Stimulated activated memory B cell treated with anti-CD40 and anti-IgM and Interleukin-4, amounts not matched to agents 10 μg/mL and 1 μg/mL and 100 μg/mL, for 72 hours (primary cell): Measurements from ENCODE around the gene C1orf159.

Source experiments
- ATAC-seq: fragments of 150-1000 bp; cut with Tn5 transposase; 2 replicates; pipeline ENCODE4 v1.10.0; 2021
- H3K27ac Mint-ChIP-seq: one replicate; pipeline ENCODE4 v1.8.0; 2022; ENCODE audit warnings: mild to moderate bottlenecking, mixed read lengths
- H3K27me3 Mint-ChIP-seq: one replicate; pipeline ENCODE4 v1.8.0; 2022; ENCODE audit warnings: mixed read lengths
- H3K36me3 Mint-ChIP-seq: one replicate; pipeline ENCODE4 v1.8.0; 2022; ENCODE audit warnings: mixed read lengths
- H3K4me1 Mint-ChIP-seq: one replicate; pipeline ENCODE4 v1.8.0; 2022; ENCODE audit warnings: mixed read lengths
- H3K4me3 Mint-ChIP-seq: one replicate; pipeline ENCODE4 v1.8.0; 2022; ENCODE audit warnings: mild to moderate bottlenecking, moderate library complexity, mixed read lengths
- H3K9me3 Mint-ChIP-seq: one replicate; pipeline ENCODE4 v1.8.0; 2022; ENCODE audit warnings: mixed read lengths

Gene C1orf159

DNA sequence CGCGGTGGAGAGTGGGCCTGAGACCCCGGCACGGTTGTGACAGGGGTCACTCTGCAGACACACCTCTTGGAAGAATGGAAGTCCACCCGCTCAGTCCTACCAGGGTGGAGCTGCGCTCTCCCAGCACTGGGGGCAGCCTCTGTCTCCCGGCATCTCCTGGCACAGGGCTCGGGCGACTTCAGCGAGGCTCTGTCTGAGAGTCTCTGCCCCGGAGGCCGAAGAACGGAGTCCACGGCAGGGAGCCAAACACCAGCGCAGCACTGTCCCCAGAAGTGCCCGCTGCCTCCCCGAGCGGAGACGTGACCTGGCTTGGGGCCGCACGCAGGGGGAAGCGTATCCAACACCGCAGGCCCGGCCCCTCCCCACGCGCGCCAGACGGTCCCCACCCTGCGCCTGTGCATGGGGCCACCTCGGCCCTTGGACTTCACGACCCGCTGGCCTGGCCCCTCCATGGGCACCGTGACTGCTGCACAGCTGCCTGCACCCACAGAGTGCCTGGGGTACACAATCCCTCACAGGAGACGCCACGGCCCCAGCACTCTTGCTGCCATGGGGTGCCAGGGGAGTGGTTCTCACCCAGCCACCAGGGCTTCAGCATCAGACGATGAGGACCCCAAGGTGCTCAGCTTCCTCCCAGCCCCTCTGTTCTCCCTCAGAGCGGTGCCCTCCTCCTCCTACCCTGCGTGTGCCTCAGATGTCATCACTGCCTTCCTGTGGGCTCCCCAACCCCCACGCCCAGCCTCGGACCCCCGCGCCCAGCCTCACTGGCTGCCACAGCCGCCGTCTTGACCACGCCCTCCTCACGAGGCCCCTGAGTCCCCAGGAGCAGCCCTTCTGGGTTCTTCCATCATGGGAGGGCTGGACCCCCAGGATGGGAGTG lies 26.8 kb downstream of the C1orf159 start:
- Mint-ChIP-seq H3K27ac (no peak overlapping the region), H3K4me1 (peaks cover 25% of the 10 kb centered on the region), H3K9me3 (no peaks in the 10 kb centered on the region), H3K36me3 (peaks cover 19% of the 10 kb centered on the region), H3K27me3 (no peaks in the 10 kb centered on the region), H3K4me3 (no peak overlapping the region)
- ATAC-seq: no peak

DNA sequence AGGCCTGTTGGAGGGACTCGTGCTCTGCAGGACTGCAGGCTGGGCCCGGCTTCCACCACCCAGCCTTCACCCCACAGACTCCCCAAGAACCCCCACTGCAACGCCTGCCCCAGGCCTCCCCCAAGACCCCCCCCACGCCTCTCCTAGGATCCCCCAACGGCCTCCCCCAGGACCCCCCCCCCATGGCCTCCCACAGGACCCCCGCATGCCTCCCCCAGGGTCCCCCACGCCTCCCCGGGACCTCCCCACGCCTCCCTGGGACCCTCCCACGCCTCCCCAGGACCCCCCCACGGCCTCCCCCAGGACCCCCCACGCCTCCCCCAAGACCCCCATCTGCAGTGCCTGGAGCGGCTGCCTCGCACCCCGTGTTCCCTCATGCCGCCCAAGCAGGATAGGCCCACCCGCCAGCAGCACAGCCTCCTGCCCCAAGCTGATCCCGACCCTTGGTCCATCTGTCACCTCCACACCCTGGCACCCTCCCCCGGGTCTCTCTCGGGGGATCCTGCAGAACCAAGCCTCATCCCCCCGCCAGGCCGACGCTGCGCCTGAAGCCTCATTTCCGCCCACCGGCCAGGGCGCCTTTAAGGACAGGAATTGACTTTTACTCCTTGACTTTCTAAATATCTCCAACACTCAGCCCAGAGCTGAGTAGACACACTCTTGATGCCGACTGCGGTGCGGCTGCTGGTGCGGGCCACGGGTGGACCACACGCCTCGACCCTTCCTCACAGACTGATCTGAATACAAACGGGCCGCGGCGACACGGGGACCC lies 27.7 kb downstream of the C1orf159 start:
- Mint-ChIP-seq H3K4me3 (no peak overlapping the region), H3K27me3 (no peaks in the 10 kb centered on the region), H3K9me3 (no peaks in the 10 kb centered on the region), H3K36me3 (peaks cover 22% of the 10 kb centered on the region), H3K27ac (no peak overlapping the region), H3K4me1 (peaks cover 17% of the 10 kb centered on the region)
- ATAC-seq: no peak

DNA sequence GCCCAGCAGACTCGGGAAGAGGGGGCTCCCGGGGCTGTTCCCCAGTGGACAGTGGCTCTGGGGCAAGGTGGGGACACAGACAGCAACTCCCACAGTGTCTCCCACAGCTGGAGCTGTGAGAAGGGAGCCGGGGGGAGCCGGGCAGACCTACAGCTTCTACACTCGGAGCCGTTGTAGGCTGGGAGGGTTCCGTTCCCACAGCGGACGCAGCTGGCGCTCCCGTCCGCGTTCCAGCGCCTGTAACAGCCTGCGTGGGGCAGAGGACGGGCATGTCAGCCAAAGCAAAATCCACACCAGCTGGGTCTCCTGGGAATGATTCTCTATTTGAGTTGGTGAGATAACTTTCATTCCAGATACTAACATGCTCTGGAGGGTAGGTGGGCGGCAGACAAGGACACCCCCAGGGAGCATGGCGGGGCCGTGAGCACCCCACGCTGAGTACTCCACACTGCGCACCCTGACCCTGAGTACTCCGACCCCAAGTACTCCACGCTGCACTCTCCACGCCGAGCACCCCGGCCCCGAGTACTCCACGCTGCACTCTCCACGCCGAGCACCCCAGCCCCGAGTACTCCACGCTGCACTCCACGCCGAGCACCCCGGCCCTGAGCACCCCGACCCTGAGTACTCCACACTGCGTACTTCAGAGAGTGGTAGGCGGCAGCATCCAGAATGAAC lies 28.4 kb downstream of the C1orf159 start:
- Mint-ChIP-seq H3K36me3 (peaks cover 26% of the 10 kb centered on the region), H3K27ac (no peak overlapping the region), H3K4me1 (peaks cover 10% of the 10 kb centered on the region), H3K4me3 (no peak overlapping the region), H3K9me3 (no peaks in the 10 kb centered on the region), H3K27me3 (no peaks in the 10 kb centered on the region)
- no peak for ATAC-seq

DNA sequence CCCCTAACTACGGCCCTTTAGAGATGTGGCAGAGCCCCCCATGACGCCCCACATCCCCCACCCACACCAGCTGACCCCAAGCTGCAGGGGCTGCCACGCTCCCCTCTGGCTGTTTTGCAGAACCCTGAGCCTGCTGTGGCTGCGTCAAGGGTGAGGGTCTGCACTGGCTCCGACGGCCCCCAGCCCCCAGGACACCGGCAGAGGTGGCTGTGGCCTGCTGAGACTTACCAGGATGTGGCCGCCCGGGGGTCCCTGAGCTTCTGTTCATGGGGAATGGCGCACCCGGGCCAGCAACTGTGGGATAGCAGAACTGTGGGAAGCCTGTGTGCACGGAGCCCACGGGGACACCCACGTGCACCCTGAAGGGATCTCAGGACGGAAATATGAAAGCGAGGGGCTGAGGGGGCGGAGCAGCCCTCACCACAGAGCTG lies 29.0 kb downstream of the C1orf159 start:
- peaks cover 26% of the 10 kb centered on the region for H3K36me3 Mint-ChIP-seq
- H3K4me1 Mint-ChIP-seq: peaks cover 8% of the 10 kb centered on the region

DNA sequence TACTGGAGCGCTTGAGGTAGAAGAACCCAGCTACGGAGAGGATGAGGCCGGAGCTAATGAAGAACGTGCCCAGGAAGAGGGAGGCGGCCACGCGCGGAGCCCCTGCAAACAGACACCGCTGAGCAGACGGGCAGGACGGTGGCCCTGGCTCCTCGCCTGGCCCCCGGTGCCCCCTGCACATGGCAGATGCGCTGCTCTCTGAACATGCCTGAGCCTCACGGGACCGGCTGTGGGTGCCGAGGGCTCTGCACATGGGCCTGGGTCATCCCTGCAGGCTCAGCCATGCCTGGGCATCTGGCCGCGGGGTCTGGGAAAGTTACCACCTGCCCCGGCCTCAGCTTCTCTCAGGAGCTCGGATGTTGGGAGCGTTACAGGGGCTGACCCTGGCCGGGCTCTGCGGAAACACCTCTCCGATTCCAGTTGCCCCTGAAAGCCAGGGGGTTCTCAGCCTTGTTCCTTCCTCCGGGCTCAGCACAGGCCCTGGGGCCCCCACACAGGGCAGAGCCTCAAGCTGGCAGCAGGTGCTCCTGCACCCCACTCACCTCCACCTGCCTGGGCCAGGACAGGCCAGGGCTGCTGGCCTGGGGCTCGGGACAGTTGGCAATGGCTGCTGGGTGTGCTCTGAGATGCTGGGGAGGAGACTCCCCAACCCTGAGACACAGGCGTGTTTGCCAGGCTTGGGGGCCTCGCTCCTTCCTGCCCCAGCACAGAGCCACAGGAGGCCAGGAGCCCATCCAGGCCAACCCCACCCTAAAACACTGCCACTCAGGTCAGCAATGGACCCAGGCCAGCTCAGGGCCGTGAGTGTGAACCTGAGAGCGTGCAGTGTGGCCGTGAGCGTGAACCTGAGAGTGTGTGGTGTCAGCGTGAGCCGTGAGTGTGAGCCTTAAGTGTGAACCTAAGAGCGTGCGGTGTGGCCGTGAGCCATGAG lies 29.7 kb downstream of the C1orf159 start:
- H3K4me1 Mint-ChIP-seq: peaks cover 2% of the 10 kb centered on the region
- no peak for ATAC-seq
- H3K9me3 Mint-ChIP-seq: no peaks in the 10 kb centered on the region
- no peak overlapping the region for H3K4me3 Mint-ChIP-seq
- peaks cover 26% of the 10 kb centered on the region for H3K36me3 Mint-ChIP-seq
- H3K27me3 Mint-ChIP-seq: no peaks in the 10 kb centered on the region
- no peak overlapping the region for H3K27ac Mint-ChIP-seq

More for the DNA sequence above, 29.0 kb downstream of the C1orf159 start:
- ATAC-seq: no peak
- Mint-ChIP-seq H3K27ac (no peak overlapping the region), H3K9me3 (no peaks in the 10 kb centered on the region), H3K27me3 (no peaks in the 10 kb centered on the region), H3K4me3 (no peak overlapping the region)

DNA sequence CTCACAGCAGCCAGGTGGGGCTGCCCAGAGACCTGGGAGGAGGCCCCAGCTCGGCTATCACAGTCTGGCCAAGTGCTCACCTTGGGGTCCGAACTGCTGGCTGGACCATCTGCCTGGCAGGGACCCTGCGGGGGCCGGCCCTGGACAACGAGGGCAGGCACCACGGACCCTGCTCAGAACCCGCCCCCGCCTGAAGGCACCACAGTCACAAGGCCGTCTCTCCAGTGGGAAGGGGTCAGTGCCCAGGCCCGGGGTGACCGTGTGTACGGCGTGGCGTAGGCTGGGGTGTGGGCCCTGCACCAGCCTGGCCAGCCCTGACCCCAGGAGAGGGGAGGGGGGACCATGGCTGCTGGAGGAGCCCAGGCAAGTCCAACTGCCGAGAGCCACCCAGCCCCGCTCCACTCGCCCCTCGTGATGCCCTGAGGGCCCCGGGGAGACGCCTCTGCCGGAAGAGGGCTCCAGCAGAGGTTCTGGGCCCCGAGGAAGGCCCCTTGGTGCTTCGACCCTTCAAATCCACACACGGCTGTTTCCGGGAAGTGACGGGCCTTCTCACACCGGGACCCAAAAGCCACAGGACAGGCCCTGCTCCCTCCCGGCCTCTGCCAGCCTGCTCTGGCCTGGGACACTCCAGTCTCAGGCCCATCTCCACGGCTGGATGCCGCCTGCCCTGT lies 30.6 kb downstream of the C1orf159 start:
- Mint-ChIP-seq H3K4me3 (no peak overlapping the region), H3K27ac (no peak overlapping the region), H3K4me1 (peaks cover 1% of the 10 kb centered on the region), H3K36me3 (peaks cover 26% of the 10 kb centered on the region), H3K9me3 (no peaks in the 10 kb centered on the region), H3K27me3 (no peaks in the 10 kb centered on the region)
- no peak for ATAC-seq

DNA sequence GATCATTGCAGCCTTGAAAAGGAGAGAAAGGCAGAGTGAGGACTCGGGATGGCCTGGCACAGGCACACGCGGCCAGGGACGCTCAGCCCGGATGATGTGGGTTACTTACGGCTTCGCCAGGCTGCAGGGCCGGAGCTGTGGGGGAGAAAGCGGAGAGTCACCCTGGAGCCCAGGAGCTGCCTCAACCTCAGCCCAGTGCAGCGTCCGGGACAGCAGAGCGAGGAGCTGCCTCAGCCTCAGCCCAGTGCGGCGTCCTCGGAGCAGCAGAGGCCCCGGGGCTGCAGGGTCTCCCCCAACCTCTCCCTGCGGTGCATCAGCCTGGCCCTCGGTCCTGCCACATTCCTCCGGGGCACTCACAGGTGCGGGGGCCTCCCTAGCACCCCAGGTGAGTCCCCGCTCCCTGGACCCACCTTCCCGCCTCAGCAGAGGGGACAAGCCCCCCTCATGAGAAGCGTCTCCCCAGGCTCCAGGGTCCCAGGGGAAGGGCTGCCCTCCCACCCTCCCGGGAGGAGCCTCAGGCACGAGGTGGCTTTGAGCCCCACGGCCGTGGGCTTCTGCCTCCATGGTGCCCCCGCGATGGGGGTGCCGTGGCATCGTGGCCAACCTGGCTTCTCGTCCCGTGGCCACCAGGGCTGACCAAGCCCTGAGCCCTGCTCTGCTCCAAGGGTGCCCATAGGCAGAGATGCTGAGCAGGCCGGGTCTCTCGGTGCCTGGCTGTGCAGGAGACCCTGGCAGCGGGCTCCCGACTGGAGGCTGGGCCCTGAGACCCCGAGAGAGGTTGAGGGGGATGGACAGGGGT lies 31.3 kb downstream of the C1orf159 start:
- no peak for ATAC-seq
- Mint-ChIP-seq H3K36me3 (peaks cover 23% of the 10 kb centered on the region), H3K27ac (no peak overlapping the region), H3K27me3 (no peaks in the 10 kb centered on the region), H3K4me1 (peaks cover 8% of the 10 kb centered on the region), H3K4me3 (no peak overlapping the region), H3K9me3 (no peaks in the 10 kb centered on the region)

DNA sequence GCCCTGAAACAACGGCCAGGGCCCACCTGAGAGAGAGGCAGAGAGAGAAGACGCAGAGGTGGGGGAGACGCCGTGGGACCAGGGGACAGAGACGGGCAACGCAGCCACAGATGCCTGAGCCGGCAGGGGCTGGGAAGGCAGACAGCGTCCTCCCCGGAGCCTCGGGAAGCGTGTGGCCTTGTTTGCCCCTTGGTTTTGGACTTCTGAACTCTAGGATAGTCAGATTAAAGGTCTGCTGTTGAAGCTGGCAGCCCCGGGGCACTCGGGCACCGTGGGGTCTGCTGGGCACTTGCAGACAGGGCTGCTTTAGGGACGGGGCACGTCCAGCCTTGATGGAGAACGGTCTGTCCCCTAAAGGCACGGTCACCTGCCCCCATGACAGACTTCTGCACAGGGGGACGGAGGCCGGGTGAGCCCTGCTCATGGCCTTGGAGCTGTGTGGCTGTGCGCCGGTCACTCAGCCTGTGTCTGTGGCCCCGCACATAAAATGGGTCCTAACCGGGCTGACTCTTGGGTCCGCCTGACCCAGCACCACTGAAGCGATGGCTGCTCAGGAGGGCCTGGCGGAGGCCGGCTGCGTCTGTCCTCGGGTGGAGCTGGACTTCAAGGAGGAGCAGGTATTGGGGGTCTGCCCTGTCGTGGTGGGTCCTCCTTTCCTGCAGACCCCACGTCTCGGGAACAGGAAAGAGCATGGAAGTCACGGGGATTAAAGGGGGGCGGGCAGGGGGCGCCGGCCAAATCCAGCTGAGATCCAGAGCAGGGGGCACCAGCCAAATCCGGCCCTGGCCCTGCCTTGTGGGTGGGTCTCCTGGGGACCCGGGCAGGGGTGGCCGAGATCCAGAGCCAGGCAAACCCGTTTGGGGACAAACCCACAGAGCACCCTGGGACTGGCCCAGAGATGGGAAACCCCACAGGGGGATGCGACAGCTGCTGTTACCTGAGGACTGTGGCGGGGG lies 32.2 kb downstream of the C1orf159 start:
- Mint-ChIP-seq H3K4me3 (no peak overlapping the region), H3K27ac (no peak overlapping the region), H3K9me3 (no peaks in the 10 kb centered on the region), H3K4me1 (peaks cover 13% of the 10 kb centered on the region), H3K27me3 (no peaks in the 10 kb centered on the region), H3K36me3 (peaks cover 20% of the 10 kb centered on the region)
- ATAC-seq: no peak

DNA sequence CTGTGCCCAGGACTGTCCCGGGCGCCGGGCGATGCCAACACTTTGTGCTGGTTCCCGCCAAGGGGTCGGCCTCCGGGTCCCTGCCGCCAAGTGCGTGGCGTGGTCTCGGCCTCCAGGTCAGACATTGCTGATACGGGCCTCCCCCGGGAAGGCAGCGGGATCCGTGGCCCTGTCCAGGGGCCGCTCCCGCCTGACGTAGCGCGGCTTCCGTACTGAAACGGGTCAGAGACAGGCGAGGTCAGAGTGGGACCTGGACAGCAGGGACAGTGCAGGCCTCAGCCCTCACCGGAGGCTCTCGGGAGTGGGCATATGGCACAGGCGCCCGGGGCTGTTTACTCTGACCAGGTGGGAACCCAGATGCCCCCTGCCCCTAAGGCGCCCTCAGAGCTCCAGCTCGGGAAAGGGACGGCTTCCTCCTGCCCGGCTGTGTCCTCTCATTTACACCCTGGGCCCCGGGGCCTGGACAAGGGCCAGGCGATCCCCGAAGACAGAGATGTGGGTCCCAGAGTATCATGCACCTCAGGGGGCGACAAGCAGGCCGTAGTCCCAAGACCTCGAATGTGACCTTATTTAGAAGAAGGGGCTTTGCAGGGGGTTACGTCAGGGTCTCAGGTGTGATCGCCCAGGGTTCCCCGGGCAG lies 33.0 kb downstream of the C1orf159 start:
- H3K36me3 Mint-ChIP-seq: peaks cover 15% of the 10 kb centered on the region
- ATAC-seq: no peak
- peaks cover 13% of the 10 kb centered on the region for H3K4me1 Mint-ChIP-seq
- no peaks in the 10 kb centered on the region for H3K9me3 Mint-ChIP-seq
- no peak overlapping the region for H3K27ac Mint-ChIP-seq
- H3K27me3 Mint-ChIP-seq: no peaks in the 10 kb centered on the region
- no peak overlapping the region for H3K4me3 Mint-ChIP-seq

DNA sequence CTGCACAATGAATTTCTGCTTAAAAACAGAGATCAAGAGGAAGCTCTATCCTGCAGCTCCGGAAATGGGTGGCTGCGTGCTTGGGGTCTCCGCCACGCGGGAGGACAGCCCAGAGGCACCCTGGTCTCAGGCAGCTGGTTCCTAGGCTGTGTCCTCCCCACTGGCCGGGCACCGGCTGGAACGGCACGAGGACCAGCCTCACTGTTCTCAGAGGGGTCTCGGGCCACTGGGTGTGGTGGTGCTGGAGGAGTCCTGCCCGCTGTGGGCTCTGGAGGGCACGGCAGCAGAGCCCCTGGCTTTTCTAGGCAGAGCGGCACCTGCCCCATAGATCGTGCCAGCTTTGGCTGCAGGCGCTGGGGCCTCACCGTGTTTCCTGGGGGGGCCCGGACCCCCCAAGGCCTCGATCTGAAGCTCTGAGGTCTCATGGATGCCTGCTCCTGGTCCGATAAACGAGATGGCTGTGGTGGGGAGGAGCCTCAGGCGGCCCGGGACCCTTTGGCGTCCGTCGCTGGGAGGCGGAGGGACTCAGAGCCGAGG lies 33.6 kb downstream of the C1orf159 start:
- Mint-ChIP-seq H3K27ac (no peak overlapping the region), H3K4me3 (no peak overlapping the region)

DNA sequence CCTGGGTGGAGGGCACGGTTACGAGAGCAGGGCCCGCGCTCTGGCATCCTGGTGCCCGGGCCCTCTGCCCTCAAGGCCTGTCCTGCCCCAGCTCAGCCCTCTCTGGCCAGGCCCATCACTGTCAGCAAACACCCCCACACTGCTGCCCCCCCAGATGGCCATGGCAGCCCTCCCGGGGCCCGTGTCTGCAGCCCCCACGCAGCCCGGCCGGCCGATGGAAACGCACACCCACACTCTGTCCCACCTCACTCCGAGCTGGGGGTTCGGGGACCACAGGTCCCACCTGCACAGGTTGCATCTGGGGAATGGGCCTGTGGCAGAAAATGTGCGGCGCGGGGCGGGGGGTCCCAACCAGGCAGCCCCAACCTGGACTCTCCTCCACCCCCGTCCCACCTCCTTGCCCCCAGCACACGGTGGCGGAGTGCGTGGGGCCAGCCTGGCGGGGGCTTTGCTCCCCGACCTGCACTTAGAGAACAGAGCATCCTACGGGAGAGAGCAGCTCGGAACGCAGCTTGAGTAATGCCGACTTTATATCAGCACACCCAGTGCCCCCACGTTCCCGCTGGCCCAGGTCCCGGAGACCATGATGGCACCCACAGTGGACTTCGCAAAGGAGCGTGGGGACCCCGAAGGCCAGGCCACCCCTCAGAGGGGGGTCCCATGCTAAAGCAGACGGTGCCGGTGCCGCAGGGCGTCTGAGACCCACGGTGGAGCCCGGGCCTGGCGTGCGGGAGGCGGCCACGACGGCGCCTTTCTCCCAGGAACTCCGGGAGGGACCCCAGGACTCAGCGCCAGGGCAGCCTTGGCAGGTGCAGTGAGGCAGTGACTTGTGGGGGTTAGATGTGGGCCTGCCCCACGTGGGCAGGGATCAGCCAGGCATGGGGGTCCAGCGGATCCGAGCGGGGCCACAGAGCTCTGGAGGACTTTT lies 34.3 kb downstream of the C1orf159 start:
- Mint-ChIP-seq H3K27ac (no peak overlapping the region), H3K27me3 (no peaks in the 10 kb centered on the region), H3K36me3 (peaks cover 10% of the 10 kb centered on the region), H3K9me3 (no peaks in the 10 kb centered on the region), H3K4me3 (no peak overlapping the region), H3K4me1 (peaks cover 13% of the 10 kb centered on the region)
- ATAC-seq: no peak

More for the DNA sequence above, 33.6 kb downstream of the C1orf159 start:
- peaks cover 13% of the 10 kb centered on the region for H3K4me1 Mint-ChIP-seq
- ATAC-seq: no peak
- H3K27me3 Mint-ChIP-seq: no peaks in the 10 kb centered on the region
- no peaks in the 10 kb centered on the region for H3K9me3 Mint-ChIP-seq
- peaks cover 15% of the 10 kb centered on the region for H3K36me3 Mint-ChIP-seq
